Naive thymus-derived CD4-positive, alpha-beta T cell (primary cell): Measurements from ENCODE around the gene AGAP1. TPM values are rescaled to one million over a fixed set of nuclear protein-coding genes. Genes with fewer than 3 reads are reported as not detected.

ENCODE experiments used
- ATAC-seq: fragments of 150-1000 bp; cut with Tn5 transposase; 2 replicates; pipeline ENCODE4 v1.10.0; 2021; ENCODE audit warnings: mild to moderate bottlenecking, moderate library complexity
- CTCF ChIA-PET: fragments of 350-600 bp; sonication (Branson Sonifier 250); formaldehyde crosslinking; loops from one replicate; lab custom pipeline; 2021; ENCODE audit warnings: antibody characterized with exemption; lab: Charles Lee
- POLR2A ChIA-PET: fragments of 350-600 bp; sonication (Branson Sonifier 250); formaldehyde crosslinking; loops from one replicate; lab custom pipeline; 2021; ENCODE audit warnings: antibody characterized with exemption, inconsistent platforms; lab: Charles Lee
- DNase-seq, 9 donors: peaks; one replicate each; pipeline versions ENCODE4 v3.0.0 to v3.0.0-alpha.2; 2020 to 2022; ENCODE audit warnings: mixed read lengths in 1 of 9
- H3K27ac ChIP-seq: one replicate; pipeline ENCODE4 v1.7.0; 2013; ENCODE audit warnings: mild to moderate bottlenecking, low read depth, low read length, moderate library complexity
- H3K27me3 ChIP-seq, 2 donors: one replicate each; pipeline ENCODE4 v1.7.0; 2013; ENCODE audit warnings: low read length in 2 of 2, mild to moderate bottlenecking in 2 of 2, moderate library complexity in 2 of 2; ENCODE audit not compliant: control insufficient read depth in 2 of 2, insufficient read depth in 2 of 2
- H3K36me3 ChIP-seq, 3 experiments: 1 replicate in 2 of 3; 2 replicates in 1 of 3; pipeline ENCODE4 v1.7.0; 2013; ENCODE audit warnings: low read length in 3 of 3, mild to moderate bottlenecking in 3 of 3, moderate library complexity in 1 of 3; ENCODE audit not compliant: insufficient read depth in 3 of 3, control insufficient read depth in 2 of 3
- H3K4me1 ChIP-seq, 2 donors: one replicate each; pipeline ENCODE4 v1.7.0; 2013; ENCODE audit warnings: low read length in 2 of 2, mild to moderate bottlenecking in 2 of 2, moderate library complexity in 1 of 2; ENCODE audit not compliant: control insufficient read depth in 2 of 2, insufficient read depth in 2 of 2
- H3K4me3 ChIP-seq: 2 replicates; pipeline ENCODE4 v1.7.0; 2013; ENCODE audit warnings: mild to moderate bottlenecking, low read length
- H3K9me3 ChIP-seq, 3 experiments: 1 replicate in 2 of 3; 2 replicates in 1 of 3; pipeline ENCODE4 v1.7.0; 2013; ENCODE audit warnings: low read length in 3 of 3; ENCODE audit not compliant: control insufficient read depth in 2 of 3
- H3K27ac Mint-ChIP-seq, 9 donors: one replicate each; pipeline ENCODE4 v1.8.0; 2020 to 2022; ENCODE audit warnings: mixed read lengths in 9 of 9, mild to moderate bottlenecking in 8 of 9, moderate library complexity in 5 of 9, inconsistent platforms in 2 of 9
- H3K27me3 Mint-ChIP-seq, 5 donors: one replicate each; pipeline ENCODE4 v1.8.0; 2021 to 2022; ENCODE audit warnings: mixed read lengths in 5 of 5, mild to moderate bottlenecking in 1 of 5
- H3K36me3 Mint-ChIP-seq, 5 donors: one replicate each; pipeline ENCODE4 v1.8.0; 2020 to 2022; ENCODE audit warnings: mixed read lengths in 5 of 5, mild to moderate bottlenecking in 3 of 5, inconsistent platforms in 1 of 5
- H3K4me1 Mint-ChIP-seq, 7 donors: one replicate each; pipeline ENCODE4 v1.8.0; 2020 to 2022; ENCODE audit warnings: mixed read lengths in 7 of 7, mild to moderate bottlenecking in 3 of 7, inconsistent platforms in 1 of 7
- H3K4me3 Mint-ChIP-seq, 10 donors: one replicate each; pipeline ENCODE4 v1.8.0; 2020 to 2022; ENCODE audit warnings: mild to moderate bottlenecking in 10 of 10, mixed read lengths in 10 of 10, moderate library complexity in 6 of 10, inconsistent platforms in 2 of 10
- H3K9me3 Mint-ChIP-seq, 11 donors: one replicate each; pipeline ENCODE4 v1.8.0; 2020 to 2022; ENCODE audit warnings: mixed read lengths in 11 of 11, mild to moderate bottlenecking in 4 of 11, inconsistent platforms in 1 of 11, moderate library complexity in 1 of 11
- intact Hi-C, 2 donors: fragments of 100-400 bp; cut with micrococcal nuclease; formaldehyde crosslinking; loops; one replicate each; pipeline ENCODE4 v1.15.1; 2023
- polyA plus RNA-seq, 2 donors: library from polyadenylated mRNA; unstranded; fragments of 300-500 nt; fragmentation: Illumina TruSeq; gene quantifications; one replicate each; pipeline ENCODE4 v1.2.3, GENCODE V29; 2021
- total RNA-seq, 6 experiments: library from RNA in 5 of 6; stranded (reverse) in 5 of 6; gene quantifications; 1 replicate in 5 of 6; 2 replicates in 1 of 6; pipeline ENCODE4 v1.2.3 and lab custom pipeline; 2021 to 2026

AGAP1 gene
- total and polyA plus RNA-seq, 7 experiments from 2014 or later, result 0.35 to 9.6 (median 0.85) TPM; not detected in 2

- Mint-ChIP-seq H3K27me3 (peaks cover 0 to 44% (median 9%) of the 10 kb centered on the region in 5 donors), H3K36me3 (no peaks in the 10 kb centered on the region), H3K27ac (no peak overlapping the region), H3K4me3 (no peak overlapping the region), H3K9me3 (peaks cover 0 to 2% (median 0%) of the 10 kb centered on the region in 11 donors), H3K4me1 (no peaks in the 10 kb centered on the region)
- H3K9me3 ChIP-seq, result no peaks in the 10 kb centered on the region
- no peak for ATAC-seq
- H3K27me3 ChIP-seq, result no peaks in the 10 kb centered on the region
- intact Hi-C loops, result no loop called here
- no peaks in the 10 kb centered on the region for H3K36me3 ChIP-seq
- ChIA-PET CTCF (no interaction called here), POLR2A (no interaction called here)
- H3K4me3 ChIP-seq, result no peak overlapping the region
- DNase-seq, result no peak
- no peaks in the 10 kb centered on the region for H3K4me1 ChIP-seq
- no peak overlapping the region for H3K27ac ChIP-seq
Measured at GRCh38 chr2:235609321-235609720, 115.5 kb downstream of the AGAP1 start.

- intact Hi-C loops, result no loop called here
- H3K27me3 ChIP-seq, result no peaks in the 10 kb centered on the region
- no peak overlapping the region for H3K4me3 Mint-ChIP-seq
- H3K4me3 ChIP-seq, result no peak overlapping the region
- ATAC-seq, result no peak
- CTCF ChIA-PET, result no interaction called here
- no peaks in the 10 kb centered on the region for H3K9me3 ChIP-seq
- POLR2A ChIA-PET, result no interaction called here
- H3K36me3 Mint-ChIP-seq, result no peaks in the 10 kb centered on the region
- H3K27me3 Mint-ChIP-seq, result peaks cover 0 to 44% (median 9%) of the 10 kb centered on the region in 5 donors
- no peaks in the 10 kb centered on the region for H3K36me3 ChIP-seq
- no peak overlapping the region for H3K27ac ChIP-seq
- no peak overlapping the region for H3K27ac Mint-ChIP-seq
- H3K9me3 Mint-ChIP-seq, result peaks cover 0 to 2% (median 0%) of the 10 kb centered on the region in 11 donors
- H3K4me1 Mint-ChIP-seq, result no peaks in the 10 kb centered on the region
- H3K4me1 ChIP-seq, result no peaks in the 10 kb centered on the region
- no peak for DNase-seq
Measured at GRCh38 chr2:235609746-235610145, 115.9 kb downstream of the AGAP1 start.

GRCh38 chr2:235610696-235611257 is 116.9 kb downstream of the AGAP1 start:
- H3K9me3 Mint-ChIP-seq, result no peaks in the 10 kb centered on the region
- ChIA-PET CTCF (no interaction called here), POLR2A (no interaction called here)
- no peak for ATAC-seq
- no peaks in the 10 kb centered on the region for H3K4me1 Mint-ChIP-seq
- Histone ChIP-seq H3K27me3 (no peaks in the 10 kb centered on the region), H3K27ac (no peak overlapping the region), H3K36me3 (no peaks in the 10 kb centered on the region), H3K9me3 (no peaks in the 10 kb centered on the region), H3K4me3 (no peak overlapping the region), H3K4me1 (no peaks in the 10 kb centered on the region)
- H3K27ac Mint-ChIP-seq, result no peak overlapping the region
- H3K27me3 Mint-ChIP-seq, result peaks cover 0 to 37% (median 5%) of the 10 kb centered on the region in 5 donors
- no peak for DNase-seq
- H3K4me3 Mint-ChIP-seq, result no peak overlapping the region
- no peaks in the 10 kb centered on the region for H3K36me3 Mint-ChIP-seq
- intact Hi-C loops, result no loop called here

GRCh38 chr2:235611349-235611748 is 117.5 kb downstream of the AGAP1 start:
- Mint-ChIP-seq H3K27ac (no peak overlapping the region), H3K36me3 (no peaks in the 10 kb centered on the region), H3K27me3 (peaks cover 0 to 34% (median 5%) of the 10 kb centered on the region in 5 donors), H3K4me3 (no peak overlapping the region), H3K9me3 (no peaks in the 10 kb centered on the region), H3K4me1 (no peaks in the 10 kb centered on the region)
- ChIA-PET CTCF (no interaction called here), POLR2A (no interaction called here)
- Histone ChIP-seq H3K4me3 (no peak overlapping the region), H3K36me3 (no peaks in the 10 kb centered on the region), H3K27me3 (no peaks in the 10 kb centered on the region), H3K4me1 (no peaks in the 10 kb centered on the region), H3K9me3 (no peaks in the 10 kb centered on the region), H3K27ac (no peak overlapping the region)
- DNase-seq, result no peak
- no peak for ATAC-seq
- intact Hi-C loops, result no loop called here

- H3K4me3 ChIP-seq, result no peak overlapping the region
- no peaks in the 10 kb centered on the region for H3K4me1 ChIP-seq
- intact Hi-C loops, result no loop called here
- Mint-ChIP-seq H3K27ac (no peak overlapping the region), H3K36me3 (no peaks in the 10 kb centered on the region), H3K4me1 (no peaks in the 10 kb centered on the region), H3K4me3 (no peak overlapping the region), H3K9me3 (no peaks in the 10 kb centered on the region), H3K27me3 (peaks cover 0 to 34% (median 8%) of the 10 kb centered on the region in 5 donors)
- H3K9me3 ChIP-seq, result no peaks in the 10 kb centered on the region
- DNase-seq (no peak), ATAC-seq (no peak)
- POLR2A ChIA-PET, result no interaction called here
- CTCF ChIA-PET, result no interaction called here
- H3K27ac ChIP-seq, result no peak overlapping the region
- no peaks in the 10 kb centered on the region for H3K36me3 ChIP-seq
- no peaks in the 10 kb centered on the region for H3K27me3 ChIP-seq
Measured at GRCh38 chr2:235611756-235612155, 117.9 kb downstream of the AGAP1 start.

- Histone ChIP-seq H3K27ac (no peak overlapping the region), H3K36me3 (no peaks in the 10 kb centered on the region), H3K4me3 (no peak overlapping the region), H3K4me1 (no peaks in the 10 kb centered on the region), H3K9me3 (no peaks in the 10 kb centered on the region), H3K27me3 (no peaks in the 10 kb centered on the region)
- DNase-seq (no peak), ATAC-seq (no peak)
- ChIA-PET POLR2A (no interaction called here), CTCF (no interaction called here)
- Mint-ChIP-seq H3K27ac (no peak overlapping the region), H3K27me3 (peaks cover 0 to 31% (median 8%) of the 10 kb centered on the region in 5 donors), H3K4me1 (no peaks in the 10 kb centered on the region), H3K36me3 (no peaks in the 10 kb centered on the region), H3K9me3 (no peaks in the 10 kb centered on the region), H3K4me3 (no peak overlapping the region)
- intact Hi-C loops, result no loop called here
Measured at GRCh38 chr2:235612181-235612950, 118.5 kb downstream of the AGAP1 start.

- DNase-seq (no peak), ATAC-seq (no peak)
- no peak overlapping the region for H3K27ac ChIP-seq
- Mint-ChIP-seq H3K36me3 (no peaks in the 10 kb centered on the region), H3K27me3 (peaks cover 0 to 18% (median 6%) of the 10 kb centered on the region in 5 donors), H3K27ac (no peak overlapping the region), H3K9me3 (no peaks in the 10 kb centered on the region), H3K4me1 (no peaks in the 10 kb centered on the region), H3K4me3 (no peak overlapping the region)
- CTCF ChIA-PET, result no interaction called here
- H3K9me3 ChIP-seq, result no peaks in the 10 kb centered on the region
- H3K4me3 ChIP-seq, result no peak overlapping the region
- intact Hi-C loops, result no loop called here
- no peaks in the 10 kb centered on the region for H3K4me1 ChIP-seq
- no peaks in the 10 kb centered on the region for H3K27me3 ChIP-seq
- H3K36me3 ChIP-seq, result no peaks in the 10 kb centered on the region
- POLR2A ChIA-PET, result no interaction called here
Measured at GRCh38 chr2:235613649-235614048, 119.8 kb downstream of the AGAP1 start.
